ENCODE data around the gene DUSP28.

DNA sequence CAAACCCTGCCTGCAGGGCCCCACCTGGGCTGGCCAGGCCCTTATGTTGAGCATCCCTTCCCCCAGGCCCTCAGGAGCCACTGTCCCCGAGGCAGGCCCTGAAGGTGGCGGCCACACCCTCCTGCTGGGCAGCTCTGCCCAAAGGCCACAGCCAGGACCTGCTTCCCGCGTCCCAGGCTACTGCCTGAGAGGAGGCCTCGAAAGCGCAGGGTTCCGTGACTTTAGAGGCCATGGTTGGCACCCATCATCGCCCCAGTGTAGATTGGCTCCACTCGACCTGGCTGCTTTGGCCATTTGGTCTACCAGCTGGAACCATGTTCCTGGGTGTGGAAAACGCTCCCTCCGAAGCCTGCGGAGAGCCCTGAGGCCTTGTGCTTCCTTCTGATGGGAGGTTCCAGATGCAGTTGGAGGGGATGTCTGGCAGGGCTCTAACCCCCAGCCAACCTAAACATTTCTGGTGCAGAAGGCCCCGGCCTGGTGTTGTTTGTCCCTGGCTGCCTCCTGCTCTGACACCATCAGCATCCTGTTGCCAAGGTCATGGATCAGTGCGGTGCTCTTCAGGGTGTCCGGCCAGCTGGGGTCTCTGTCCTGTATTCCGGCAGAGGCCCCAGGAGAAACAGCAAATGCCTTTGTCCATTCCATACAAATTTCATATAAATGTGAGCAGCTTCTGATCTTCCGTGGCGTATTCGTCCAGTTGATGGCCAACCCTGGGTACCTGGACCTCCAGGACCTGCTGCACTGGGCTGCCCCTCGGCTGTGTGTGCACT lies 41.1 kb downstream of the DUSP28 start:
- TF ChIP-seq, protein P1, sequence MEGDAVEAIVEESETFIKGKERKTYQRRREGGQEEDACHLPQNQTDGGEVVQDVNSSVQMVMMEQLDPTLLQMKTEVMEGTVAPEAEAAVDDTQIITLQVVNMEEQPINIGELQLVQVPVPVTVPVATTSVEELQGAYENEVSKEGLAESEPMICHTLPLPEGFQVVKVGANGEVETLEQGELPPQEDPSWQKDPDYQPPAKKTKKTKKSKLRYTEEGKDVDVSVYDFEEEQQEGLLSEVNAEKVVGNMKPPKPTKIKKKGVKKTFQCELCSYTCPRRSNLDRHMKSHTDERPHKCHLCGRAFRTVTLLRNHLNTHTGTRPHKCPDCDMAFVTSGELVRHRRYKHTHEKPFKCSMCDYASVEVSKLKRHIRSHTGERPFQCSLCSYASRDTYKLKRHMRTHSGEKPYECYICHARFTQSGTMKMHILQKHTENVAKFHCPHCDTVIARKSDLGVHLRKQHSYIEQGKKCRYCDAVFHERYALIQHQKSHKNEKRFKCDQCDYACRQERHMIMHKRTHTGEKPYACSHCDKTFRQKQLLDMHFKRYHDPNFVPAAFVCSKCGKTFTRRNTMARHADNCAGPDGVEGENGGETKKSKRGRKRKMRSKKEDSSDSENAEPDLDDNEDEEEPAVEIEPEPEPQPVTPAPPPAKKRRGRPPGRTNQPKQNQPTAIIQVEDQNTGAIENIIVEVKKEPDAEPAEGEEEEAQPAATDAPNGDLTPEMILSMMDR (IDR thresholded peaks at IDR 0.05), result no peak
- TF ChIP-seq POLR2A (IDR thresholded peaks at IDR 0.05), result no peak
